Panc1 (cell line): Measurements from ENCODE around the gene AGBL4.

Experiments
- CTCF ChIP-seq: fragments of 450-650 bp; IDR thresholded peaks from 2 replicates; pipeline ENCODE4 v1.5.1; 2017; ENCODE audit warnings: mild to moderate bottlenecking
- POLR2AphosphoS5 ChIP-seq: IDR thresholded peaks from 2 replicates; pipeline ENCODE4 v1.6.1; 2012; ENCODE audit warnings: mild to moderate bottlenecking, low read depth, low read length, moderate library complexity
- SIN3A ChIP-seq: IDR thresholded peaks from 2 replicates; pipeline ENCODE4 v1.6.1; 2012; ENCODE audit warnings: low read depth, mild to moderate bottlenecking, low read length, moderate library complexity, borderline replicate concordance; ENCODE audit not compliant: insufficient read depth
- TCF7L2 ChIP-seq: IDR thresholded peaks from 2 replicates; pipeline ENCODE4 v1.6.1; 2011; ENCODE audit warnings: mild to moderate bottlenecking, low read depth, low read length, inconsistent platforms

GRCh38 chr1:48906729-48907128, 1117.0 kb downstream of the AGBL4 start:
- no peak for TF ChIP-seq CTCF
- TF ChIP-seq POLR2AphosphoS5: no peak
- TF ChIP-seq TCF7L2: no peak
- TF ChIP-seq SIN3A: no peak
